B cell (primary cell): ENCODE results near the gene ZNF580.

Experiments used
- CTCF ChIP-seq: fragments of 200-600 bp; IDR thresholded peaks from one replicate; pipeline ENCODE4 v1.8.0; 2022; ENCODE audit warnings: antibody characterized with exemption, mild to moderate bottlenecking
- EZH2 ChIP-seq: IDR thresholded peaks from 2 replicates; pipeline ENCODE4 v1.6.1; 2012; ENCODE audit warnings: borderline replicate concordance, low read depth, mild to moderate bottlenecking, moderate library complexity, low read length; ENCODE audit not compliant: insufficient read depth, poor library complexity, severe bottlenecking

- TF ChIP-seq CTCF (no peak), EZH2 (no peak)
These were observed 35.0 kb downstream of the ZNF580 start for GRCh38 chr19:55675661-55676354.
